ENCODE results near the gene NR6A1. TPM values are rescaled to one million over a fixed set of nuclear protein-coding genes. Genes with fewer than 3 reads are reported as not detected.

The NR6A1 gene
- polyA plus RNA-seq, 1 experiment: 0.10 TPM

DNA sequence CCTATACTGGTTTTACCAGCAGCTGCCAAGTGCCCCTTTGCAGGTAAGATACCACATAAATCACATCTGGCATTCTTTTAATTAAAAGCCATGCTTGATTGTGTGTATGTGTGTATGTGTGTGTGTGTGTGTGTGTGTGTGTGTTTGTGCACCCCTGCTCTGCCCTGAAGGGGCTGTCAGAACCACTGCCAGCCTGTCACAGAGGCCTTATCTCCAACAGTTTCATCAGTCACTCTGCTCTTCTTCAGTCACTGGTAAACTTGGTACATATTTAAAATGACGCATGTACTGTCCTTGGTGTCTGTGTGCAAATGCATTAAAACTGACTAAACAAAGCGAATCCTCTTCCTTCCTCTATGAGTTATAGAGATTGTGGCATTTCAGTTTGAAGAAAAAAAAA lies 244.9 kb downstream of the NR6A1 start:
- CTCF ChIA-PET: interaction anchor here (7.1 kb wide), 1 partner anchor 11 kb away, joined by 87 read pairs; no protein-coding TSS in a partner anchor
- Histone ChIP-seq H3K27me3 (ENCODE audit: control insufficient read depth, insufficient read depth, low read length) (peaks cover 3% of the 10 kb centered on the region), H3K9me3 (ENCODE audit: control insufficient read depth, insufficient read depth, low read length) (no peaks in the 10 kb centered on the region), H3K4me3 (ENCODE audit: low read depth, low read length) (no peak overlapping the region), H3K27ac (ENCODE audit: low read depth, low read length) (no peak overlapping the region)
- TF ChIP-seq, protein P1, sequence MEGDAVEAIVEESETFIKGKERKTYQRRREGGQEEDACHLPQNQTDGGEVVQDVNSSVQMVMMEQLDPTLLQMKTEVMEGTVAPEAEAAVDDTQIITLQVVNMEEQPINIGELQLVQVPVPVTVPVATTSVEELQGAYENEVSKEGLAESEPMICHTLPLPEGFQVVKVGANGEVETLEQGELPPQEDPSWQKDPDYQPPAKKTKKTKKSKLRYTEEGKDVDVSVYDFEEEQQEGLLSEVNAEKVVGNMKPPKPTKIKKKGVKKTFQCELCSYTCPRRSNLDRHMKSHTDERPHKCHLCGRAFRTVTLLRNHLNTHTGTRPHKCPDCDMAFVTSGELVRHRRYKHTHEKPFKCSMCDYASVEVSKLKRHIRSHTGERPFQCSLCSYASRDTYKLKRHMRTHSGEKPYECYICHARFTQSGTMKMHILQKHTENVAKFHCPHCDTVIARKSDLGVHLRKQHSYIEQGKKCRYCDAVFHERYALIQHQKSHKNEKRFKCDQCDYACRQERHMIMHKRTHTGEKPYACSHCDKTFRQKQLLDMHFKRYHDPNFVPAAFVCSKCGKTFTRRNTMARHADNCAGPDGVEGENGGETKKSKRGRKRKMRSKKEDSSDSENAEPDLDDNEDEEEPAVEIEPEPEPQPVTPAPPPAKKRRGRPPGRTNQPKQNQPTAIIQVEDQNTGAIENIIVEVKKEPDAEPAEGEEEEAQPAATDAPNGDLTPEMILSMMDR (IDR thresholded peaks at IDR 0.05; ENCODE audit: low read depth, low read length): no peak
- POLR2A ChIA-PET: no interaction called here
- no peak for DNase-seq (ENCODE audit: low read depth, low spot score)

GRCh38 chr9:124522121-124523098 lies 248.7 kb downstream of the NR6A1 start:
- no peak overlapping the region for H3K4me3 ChIP-seq (ENCODE audit: low read depth, low read length)
- TF ChIP-seq, protein P1 (IDR thresholded peaks at IDR 0.05; ENCODE audit: low read depth, low read length): no peak
- CTCF ChIA-PET: interaction anchor here (0.7 to 7.1 kb wide), 3 partner anchors 14 to 190 kb away, joined by 3 to 87 read pairs (median 3); no protein-coding TSS in a partner anchor

GRCh38 chr9:124521142-124521541 lies 250.0 kb downstream of the NR6A1 start:
- CTCF ChIA-PET: no interaction called here
- POLR2A ChIA-PET: no interaction called here
- Histone ChIP-seq H3K27me3 (ENCODE audit: control insufficient read depth, insufficient read depth, low read length) (peaks cover 20% of the 10 kb centered on the region), H3K4me3 (ENCODE audit: low read depth, low read length) (no peak overlapping the region), H3K27ac (ENCODE audit: low read depth, low read length) (no peak overlapping the region), H3K9me3 (ENCODE audit: control insufficient read depth, insufficient read depth, low read length) (no peaks in the 10 kb centered on the region; the same call in 1 of the 2 replicates)
- no peak for DNase-seq (ENCODE audit: low read depth, low spot score)
- TF ChIP-seq, protein P1 (IDR thresholded peaks at IDR 0.05; ENCODE audit: low read depth, low read length): no peak

More at GRCh38 chr9:124522121-124523098, 248.7 kb downstream of the NR6A1 start:
- H3K9me3 ChIP-seq (ENCODE audit: control insufficient read depth, insufficient read depth, low read length): no peaks in the 10 kb centered on the region; the same call in 1 of the 2 replicates
- H3K27me3 ChIP-seq (ENCODE audit: control insufficient read depth, insufficient read depth, low read length): peaks cover 11% of the 10 kb centered on the region
- H3K27ac ChIP-seq (ENCODE audit: low read depth, low read length): no peak overlapping the region
- POLR2A ChIA-PET: no interaction called here
- no peak for DNase-seq (ENCODE audit: low read depth, low spot score)

GRCh38 chr9:124520206-124520596 lies 250.9 kb downstream of the NR6A1 start:
- CTCF ChIA-PET: interaction anchor here (1.0 kb wide), 1 partner anchor 17 kb away, joined by 7 read pairs; no protein-coding TSS in a partner anchor
- POLR2A ChIA-PET: no interaction called here

More at GRCh38 chr9:124520206-124520596, 250.9 kb downstream of the NR6A1 start:
- Histone ChIP-seq H3K4me3 (ENCODE audit: low read depth, low read length) (no peak overlapping the region), H3K27me3 (ENCODE audit: control insufficient read depth, insufficient read depth, low read length) (peaks cover 24% of the 10 kb centered on the region), H3K27ac (ENCODE audit: low read depth, low read length) (no peak overlapping the region), H3K9me3 (ENCODE audit: control insufficient read depth, insufficient read depth, low read length) (no peaks in the 10 kb centered on the region; the same call in 1 of the 2 replicates)
- TF ChIP-seq, protein P1 (IDR thresholded peaks at IDR 0.05; ENCODE audit: low read depth, low read length): no peak
- no peak for DNase-seq (ENCODE audit: low read depth, low spot score)
